ENCODE measurements around the gene FSIP1. TPM values are rescaled to one million over a fixed set of nuclear protein-coding genes. Genes with fewer than 3 reads are reported as not detected.

The FSIP1 gene
- total and polyA plus RNA-seq, 9 donors = 0.13 to 6.8 (median 0.79) TPM

DNA sequence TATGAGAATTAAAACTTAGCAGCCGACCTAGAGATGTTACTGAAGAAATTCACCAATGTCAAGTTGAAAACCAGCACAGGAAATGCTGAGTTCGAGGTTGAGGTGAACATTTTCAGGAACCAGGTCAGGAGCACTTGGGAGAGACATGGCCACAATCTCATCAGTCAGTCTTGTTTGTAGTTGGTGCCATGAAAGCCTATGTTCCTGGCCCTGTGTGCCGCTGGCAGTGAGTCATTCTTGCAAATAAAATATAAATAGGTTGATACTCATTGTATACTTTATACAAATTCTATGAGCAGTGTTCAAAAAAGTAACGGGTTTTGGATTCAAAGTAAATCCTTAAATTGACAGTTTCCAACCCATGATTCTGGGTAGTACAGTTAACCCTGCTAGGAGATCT lies 1.5 kb upstream of the FSIP1 start:
- Histone ChIP-seq H3K4me3 (no peak overlapping the region), H3K27ac (no peak overlapping the region), H3K27me3 (no peaks in the 10 kb centered on the region), H3K36me3 (no peaks in the 10 kb centered on the region), H3K4me1 (ENCODE audit: insufficient read depth) (peaks cover 1% of the 10 kb centered on the region), H3K9me3 (no peaks in the 10 kb centered on the region)
- intact Hi-C loops (cut with DNase I) = loop anchor here in 1 of 4 donors (10.0 kb wide), 1 partner anchor 191 kb away; no protein-coding TSS in a partner anchor
- DNase-seq = no peak
- TF ChIP-seq POLR2A (IDR thresholded peaks at IDR 0.05) = no peak
- 51 to 53% (median 53%) methylated on average over 4 of the region's 4 CpGs for WGBS, 3 donors

DNA sequence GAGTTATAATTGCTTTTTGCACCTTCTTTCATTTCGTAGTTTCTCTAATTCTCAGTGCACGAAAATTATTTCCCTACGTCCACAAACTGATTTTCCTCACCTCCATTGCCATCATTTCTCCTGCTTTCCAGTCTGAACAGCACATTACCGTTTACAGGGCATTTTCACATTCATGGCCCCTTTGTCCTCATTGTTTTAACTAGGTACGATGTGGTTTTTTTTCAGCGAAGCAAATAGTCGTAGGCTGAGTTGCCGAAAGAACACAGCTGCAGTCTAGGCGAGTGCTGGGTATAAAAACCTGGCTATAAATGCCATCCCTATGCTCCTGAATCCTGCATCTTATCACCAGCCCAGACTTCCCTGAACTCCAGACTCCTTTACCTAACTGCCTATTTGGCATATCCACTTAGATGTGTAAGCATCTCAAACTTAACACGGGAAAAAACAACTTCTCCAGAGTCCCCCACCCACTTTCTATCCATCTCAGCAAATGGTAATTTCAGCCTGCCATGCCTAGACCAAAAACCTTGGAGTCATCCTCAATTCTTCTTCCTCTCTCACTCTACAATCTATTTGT lies 691 bp upstream of the FSIP1 start:
- WGBS, 3 donors = 0 to 1% (median 1%) methylated on average over 10 of the region's 10 CpGs
- Histone ChIP-seq H3K9me3 (no peaks in the 10 kb centered on the region), H3K4me3 (peak overlapping the region; percentile 77), H3K36me3 (no peaks in the 10 kb centered on the region), H3K4me1 (ENCODE audit: insufficient read depth) (peaks cover 1% of the 10 kb centered on the region), H3K27ac (peak overlapping the region in 1 of 2 donors; percentile 74), H3K27me3 (no peaks in the 10 kb centered on the region)
- no peak for DNase-seq
- TF ChIP-seq, protein P1, sequence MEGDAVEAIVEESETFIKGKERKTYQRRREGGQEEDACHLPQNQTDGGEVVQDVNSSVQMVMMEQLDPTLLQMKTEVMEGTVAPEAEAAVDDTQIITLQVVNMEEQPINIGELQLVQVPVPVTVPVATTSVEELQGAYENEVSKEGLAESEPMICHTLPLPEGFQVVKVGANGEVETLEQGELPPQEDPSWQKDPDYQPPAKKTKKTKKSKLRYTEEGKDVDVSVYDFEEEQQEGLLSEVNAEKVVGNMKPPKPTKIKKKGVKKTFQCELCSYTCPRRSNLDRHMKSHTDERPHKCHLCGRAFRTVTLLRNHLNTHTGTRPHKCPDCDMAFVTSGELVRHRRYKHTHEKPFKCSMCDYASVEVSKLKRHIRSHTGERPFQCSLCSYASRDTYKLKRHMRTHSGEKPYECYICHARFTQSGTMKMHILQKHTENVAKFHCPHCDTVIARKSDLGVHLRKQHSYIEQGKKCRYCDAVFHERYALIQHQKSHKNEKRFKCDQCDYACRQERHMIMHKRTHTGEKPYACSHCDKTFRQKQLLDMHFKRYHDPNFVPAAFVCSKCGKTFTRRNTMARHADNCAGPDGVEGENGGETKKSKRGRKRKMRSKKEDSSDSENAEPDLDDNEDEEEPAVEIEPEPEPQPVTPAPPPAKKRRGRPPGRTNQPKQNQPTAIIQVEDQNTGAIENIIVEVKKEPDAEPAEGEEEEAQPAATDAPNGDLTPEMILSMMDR (IDR thresholded peaks at IDR 0.05) = no peak
- no peak for TF ChIP-seq EP300 (IDR thresholded peaks at IDR 0.05)
- TF ChIP-seq POLR2A (IDR thresholded peaks at IDR 0.05) = no peak
- intact Hi-C loops (cut with DNase I) = loop anchor here in 1 of 4 donors (10.0 kb wide), 1 partner anchor 191 kb away; no protein-coding TSS in a partner anchor

DNA sequence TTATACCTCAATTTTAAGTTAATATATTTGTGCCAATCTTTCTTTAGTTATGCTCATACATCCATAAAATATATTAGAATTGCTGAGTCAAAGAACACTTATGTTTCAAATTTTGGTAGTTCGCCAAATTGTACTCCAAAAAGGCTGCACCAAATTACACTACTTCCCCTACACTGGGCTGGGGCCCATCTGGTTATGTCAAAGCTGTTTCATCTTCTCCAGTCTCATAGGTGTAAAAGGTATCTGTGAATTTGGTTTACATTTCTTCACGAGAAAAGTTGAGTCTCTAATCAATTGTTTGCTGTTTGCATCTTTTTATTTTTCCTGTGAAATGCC lies 706 bp downstream of the FSIP1 start:
- peak overlapping the region; percentile 77 for H3K4me3 ChIP-seq
- no peaks in the 10 kb centered on the region for H3K27me3 ChIP-seq
- intact Hi-C loops (cut with DNase I) = loop anchor here in 1 of 4 donors (10.0 kb wide), 1 partner anchor 193 kb away; no protein-coding TSS in a partner anchor
- peak in 1 of 5 donors; percentile 32 for DNase-seq
- whole genome bisulfite sequencing, 3 donors = 47 to 53% (median 48%) methylated on average over 2 of the region's 2 CpGs
- TF ChIP-seq POLR2A (IDR thresholded peaks at IDR 0.05) = no peak
- TF ChIP-seq EP300 (IDR thresholded peaks at IDR 0.05) = no peak
- TF ChIP-seq, protein P1 (IDR thresholded peaks at IDR 0.05) = no peak
- H3K9me3 ChIP-seq = no peaks in the 10 kb centered on the region
- H3K27ac ChIP-seq = peak overlapping the region in 1 of 2 donors; percentile 4
- H3K36me3 ChIP-seq = no peaks in the 10 kb centered on the region
- peaks cover 1% of the 10 kb centered on the region for H3K4me1 ChIP-seq (ENCODE audit: insufficient read depth)

DNA sequence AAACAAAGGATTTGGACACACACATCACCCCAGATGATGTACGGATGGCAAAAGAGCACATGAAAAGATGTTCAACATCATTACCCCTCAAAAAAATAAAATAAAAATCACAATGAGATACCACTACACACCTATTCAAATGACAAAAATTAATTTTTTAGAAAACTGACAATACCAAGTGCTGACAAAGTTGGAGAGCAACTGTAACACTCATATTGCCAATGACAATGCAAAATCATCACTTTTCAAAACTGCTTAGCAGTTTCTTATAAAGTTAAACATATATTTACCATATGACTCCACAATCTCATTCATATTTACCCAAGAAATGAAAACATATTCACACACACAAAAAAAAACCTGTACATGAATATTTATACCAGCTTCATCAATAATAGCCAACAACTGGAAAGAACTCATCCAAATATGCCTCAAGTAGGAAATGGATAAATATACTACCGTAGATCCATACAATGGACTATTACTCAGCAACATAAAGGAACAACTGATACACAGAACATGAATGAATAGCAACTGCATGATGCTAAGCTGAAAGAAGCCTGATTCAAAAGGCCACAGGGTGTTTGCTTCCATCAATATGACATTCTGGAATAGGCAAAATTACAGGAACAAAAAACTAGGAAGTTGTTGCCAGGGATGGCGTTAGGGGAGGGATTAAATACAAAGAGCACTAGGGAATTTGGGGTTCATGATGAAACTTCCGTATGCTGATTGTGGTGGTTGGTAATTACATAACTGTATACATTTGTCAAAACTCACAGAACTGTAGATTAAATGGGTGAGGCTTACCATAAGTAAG lies 1.3 kb downstream of the FSIP1 start:
- Histone ChIP-seq H3K36me3 (no peaks in the 10 kb centered on the region), H3K27ac (peak overlapping the region in 1 of 2 donors; percentile 4), H3K9me3 (no peaks in the 10 kb centered on the region), H3K4me3 (no peak overlapping the region), H3K4me1 (ENCODE audit: insufficient read depth) (peaks cover 1% of the 10 kb centered on the region), H3K27me3 (no peaks in the 10 kb centered on the region)
- TF ChIP-seq POLR2A (IDR thresholded peaks at IDR 0.05) (no peak), EP300 (IDR thresholded peaks at IDR 0.05) (no peak)
- TF ChIP-seq, protein P1 (IDR thresholded peaks at IDR 0.05) = no peak
- DNase-seq = no peak
- WGBS, 3 donors = 86 to 91% (median 89%) methylated on average over 4 of the region's 4 CpGs
- intact Hi-C loops (cut with DNase I) = loop anchor here in 1 of 4 donors (10.0 kb wide), 1 partner anchor 193 kb away; no protein-coding TSS in a partner anchor

Measured in ovary (tissue), 9 donors.